ENCODE results near the gene HDAC1. TPM values are rescaled to one million over a fixed set of nuclear protein-coding genes. Genes with fewer than 3 reads are reported as not detected.

Gene HDAC1
- polyA plus RNA-seq, 3 donors: 73.8 to 95.0 (median 88.7) TPM

GRCh38 chr1:32246888-32247273 lies 45.0 kb upstream of the HDAC1 start, which contains the start of gene FAM167B:
TSS of gene FAM167B (plus strand) at chr1:32247222. CDS start at chr1:32247422, 200 bp downstream.
- H3K9ac ChIP-seq (ENCODE audit: insufficient read depth, low read length, poor library complexity, severe bottlenecking): no peak within 1 kb of the TSS
- TF ChIP-seq CTCF (IDR thresholded peaks at IDR 0.05): no peak
- WGBS (ENCODE audit: insufficient coverage): 92% methylated on average over 2 of the region's 3 CpGs

GRCh38 chr1:32247452-32247851 lies 44.4 kb upstream of the HDAC1 start:
- Histone ChIP-seq H3K4me1 (ENCODE audit: control insufficient read depth in 1 of 2, insufficient read depth in 2 of 2, low read length in 2 of 2) (peaks cover 13 to 26% of the 10 kb centered on the region in 2 donors), H3K9me3 (replicated peaks in 1 of 2; ENCODE audit: control insufficient read depth in 1 of 2, insufficient read depth in 1 of 2, low read length in 2 of 2) (no peaks in the 10 kb centered on the region), H2AFZ (ENCODE audit: insufficient read depth, low read depth, low read length, poor library complexity, severe bottlenecking) (no peak overlapping the region), H4K20me1 (ENCODE audit: insufficient read depth, low read length) (no peaks in the 10 kb centered on the region), H3K4me2 (replicated peaks; ENCODE audit: extremely low read depth, low read length, poor library complexity, severe bottlenecking) (no peak overlapping the region), H3K36me3 (replicated peaks in 1 of 2; ENCODE audit: control insufficient read depth in 1 of 2, insufficient read depth in 2 of 2, low read length in 2 of 2) (no peaks in the 10 kb centered on the region), H3K79me2 (ENCODE audit: insufficient read depth, low read length) (no peaks in the 10 kb centered on the region), H3K27ac (ENCODE audit: low read depth in 1 of 2, low read length in 2 of 2) (no peak overlapping the region), H3K4me3 (replicated peaks in 1 of 3; ENCODE audit: low read depth in 2 of 3, low read length in 3 of 3) (no peak overlapping the region), H3K9ac (ENCODE audit: insufficient read depth, low read length, poor library complexity, severe bottlenecking) (no peak overlapping the region), H3K27me3 (ENCODE audit: control insufficient read depth in 2 of 2, insufficient read depth in 2 of 2, low read length in 2 of 2) (peaks cover 0 to 15% of the 10 kb centered on the region in 2 donors)
- peaks cover 28% of the 10 kb centered on the region for H3K4me1 Mint-ChIP-seq
- peak overlapping the region in 2 of 7 donors; percentile 5 to 50 for H3K27ac Mint-ChIP-seq
- peaks cover 0 to 2% of the 10 kb centered on the region in 2 donors for H3K36me3 Mint-ChIP-seq
- 93% methylated on average over 7 of the region's 12 CpGs for WGBS (ENCODE audit: insufficient coverage)
- DNase-seq: no peak
- H3K27me3 Mint-ChIP-seq (ENCODE audit: low read depth in 3 of 3): peaks cover 13 to 35% (median 19%) of the 10 kb centered on the region in 3 donors
- H3K4me3 Mint-ChIP-seq: no peak overlapping the region
- peaks cover 0 to 4% (median 0%) of the 10 kb centered on the region in 7 donors for H3K9me3 Mint-ChIP-seq
- no peak for TF ChIP-seq CTCF (IDR thresholded peaks at IDR 0.05)
- intact Hi-C loops (cut with micrococcal nuclease): no loop called here

More at GRCh38 chr1:32246888-32247273, 45.0 kb upstream of the HDAC1 start, which contains the start of gene FAM167B:
- Histone ChIP-seq H3K27ac (ENCODE audit: low read depth in 1 of 2, low read length in 2 of 2) (no peak within 1 kb of the TSS), H3K4me2 (replicated peaks; ENCODE audit: extremely low read depth, low read length, poor library complexity, severe bottlenecking) (no peak within 1 kb of the TSS), H3K79me2 (ENCODE audit: insufficient read depth, low read length) (no peaks in the 10 kb centered on the region), H3K4me1 (ENCODE audit: control insufficient read depth in 1 of 2, insufficient read depth in 2 of 2, low read length in 2 of 2) (peaks cover 9 to 26% of the 10 kb centered on the region in 2 donors), H3K4me3 (replicated peaks in 1 of 3; ENCODE audit: low read depth in 2 of 3, low read length in 3 of 3) (no peak within 1 kb of the TSS), H3K9me3 (replicated peaks in 1 of 2; ENCODE audit: control insufficient read depth in 1 of 2, insufficient read depth in 1 of 2, low read length in 2 of 2) (no peaks in the 10 kb centered on the region), H3K27me3 (ENCODE audit: control insufficient read depth in 2 of 2, insufficient read depth in 2 of 2, low read length in 2 of 2) (peaks cover 0 to 15% of the 10 kb centered on the region in 2 donors), H2AFZ (ENCODE audit: insufficient read depth, low read depth, low read length, poor library complexity, severe bottlenecking) (peak within 1 kb of the TSS; percentile 70), H4K20me1 (ENCODE audit: insufficient read depth, low read length) (no peaks in the 10 kb centered on the region), H3K36me3 (replicated peaks in 1 of 2; ENCODE audit: control insufficient read depth in 1 of 2, insufficient read depth in 2 of 2, low read length in 2 of 2) (no peaks in the 10 kb centered on the region)
- Mint-ChIP-seq H3K4me1 (peaks cover 27% of the 10 kb centered on the region), H3K4me3 (peak within 1 kb of the TSS in 1 of 2 donors; percentile 52), H3K36me3 (peaks cover 0 to 2% of the 10 kb centered on the region in 2 donors), H3K27me3 (ENCODE audit: low read depth in 3 of 3) (peaks cover 15 to 38% (median 19%) of the 10 kb centered on the region in 3 donors), H3K9me3 (peaks cover 0 to 4% (median 2%) of the 10 kb centered on the region in 7 donors), H3K27ac (peak within 1 kb of the TSS in 3 of 7 donors; percentile 50 to 70 (median 62))
- no peak for DNase-seq
- intact Hi-C loops (cut with micrococcal nuclease): no loop called here

Data from CD14-positive monocyte (primary cell).